ENCODE results near the gene DHX16. TPM values are rescaled to one million over a fixed set of nuclear protein-coding genes. Genes with fewer than 3 reads are reported as not detected.

Gene DHX16
- total and polyA plus RNA-seq, 9 of the 15 experiments (the other 6 are each of a cell fraction or from before 2014, with no cell fraction given) = 14.6 to 66.1 (median 47.5) TPM

DNA sequence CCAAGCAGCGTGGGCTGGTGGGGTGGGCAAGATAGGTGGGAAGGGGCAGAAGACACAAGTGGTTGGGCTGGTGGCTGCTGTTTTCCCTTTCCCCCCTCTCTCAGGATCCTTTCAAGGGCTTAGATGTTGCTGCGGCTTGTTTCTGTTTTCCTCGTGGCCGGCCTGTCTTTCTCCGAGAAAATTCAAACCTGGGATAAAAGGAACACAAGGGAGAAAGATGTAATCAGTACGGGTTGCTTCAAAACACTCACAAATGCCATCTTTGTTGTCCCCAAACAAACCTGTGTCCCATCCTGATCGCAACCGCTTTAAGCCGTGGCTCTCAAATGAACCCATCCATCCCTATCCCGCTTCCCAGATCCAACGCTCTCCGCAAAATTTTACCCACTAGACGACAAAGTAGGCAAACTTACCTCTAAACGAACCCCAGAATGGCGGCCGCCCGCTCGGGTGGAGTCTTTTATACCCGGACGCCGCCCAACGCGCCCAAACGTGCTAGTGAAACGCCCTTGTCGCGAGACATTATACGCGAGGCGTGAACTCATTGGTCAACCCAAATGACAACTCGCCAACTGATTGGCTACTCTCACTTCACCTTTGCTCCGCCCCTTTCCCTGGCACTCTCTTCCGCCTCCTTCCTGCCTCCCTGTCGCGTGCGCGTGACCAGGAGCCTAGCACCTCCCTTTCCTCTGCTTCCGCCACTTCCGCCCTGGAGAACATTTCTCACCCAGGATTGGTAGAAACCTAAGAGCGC is 55.8 kb downstream of the DHX16 start, which contains the start of gene PPP1R10 (continued):
- TF ChIP-seq, protein P1, sequence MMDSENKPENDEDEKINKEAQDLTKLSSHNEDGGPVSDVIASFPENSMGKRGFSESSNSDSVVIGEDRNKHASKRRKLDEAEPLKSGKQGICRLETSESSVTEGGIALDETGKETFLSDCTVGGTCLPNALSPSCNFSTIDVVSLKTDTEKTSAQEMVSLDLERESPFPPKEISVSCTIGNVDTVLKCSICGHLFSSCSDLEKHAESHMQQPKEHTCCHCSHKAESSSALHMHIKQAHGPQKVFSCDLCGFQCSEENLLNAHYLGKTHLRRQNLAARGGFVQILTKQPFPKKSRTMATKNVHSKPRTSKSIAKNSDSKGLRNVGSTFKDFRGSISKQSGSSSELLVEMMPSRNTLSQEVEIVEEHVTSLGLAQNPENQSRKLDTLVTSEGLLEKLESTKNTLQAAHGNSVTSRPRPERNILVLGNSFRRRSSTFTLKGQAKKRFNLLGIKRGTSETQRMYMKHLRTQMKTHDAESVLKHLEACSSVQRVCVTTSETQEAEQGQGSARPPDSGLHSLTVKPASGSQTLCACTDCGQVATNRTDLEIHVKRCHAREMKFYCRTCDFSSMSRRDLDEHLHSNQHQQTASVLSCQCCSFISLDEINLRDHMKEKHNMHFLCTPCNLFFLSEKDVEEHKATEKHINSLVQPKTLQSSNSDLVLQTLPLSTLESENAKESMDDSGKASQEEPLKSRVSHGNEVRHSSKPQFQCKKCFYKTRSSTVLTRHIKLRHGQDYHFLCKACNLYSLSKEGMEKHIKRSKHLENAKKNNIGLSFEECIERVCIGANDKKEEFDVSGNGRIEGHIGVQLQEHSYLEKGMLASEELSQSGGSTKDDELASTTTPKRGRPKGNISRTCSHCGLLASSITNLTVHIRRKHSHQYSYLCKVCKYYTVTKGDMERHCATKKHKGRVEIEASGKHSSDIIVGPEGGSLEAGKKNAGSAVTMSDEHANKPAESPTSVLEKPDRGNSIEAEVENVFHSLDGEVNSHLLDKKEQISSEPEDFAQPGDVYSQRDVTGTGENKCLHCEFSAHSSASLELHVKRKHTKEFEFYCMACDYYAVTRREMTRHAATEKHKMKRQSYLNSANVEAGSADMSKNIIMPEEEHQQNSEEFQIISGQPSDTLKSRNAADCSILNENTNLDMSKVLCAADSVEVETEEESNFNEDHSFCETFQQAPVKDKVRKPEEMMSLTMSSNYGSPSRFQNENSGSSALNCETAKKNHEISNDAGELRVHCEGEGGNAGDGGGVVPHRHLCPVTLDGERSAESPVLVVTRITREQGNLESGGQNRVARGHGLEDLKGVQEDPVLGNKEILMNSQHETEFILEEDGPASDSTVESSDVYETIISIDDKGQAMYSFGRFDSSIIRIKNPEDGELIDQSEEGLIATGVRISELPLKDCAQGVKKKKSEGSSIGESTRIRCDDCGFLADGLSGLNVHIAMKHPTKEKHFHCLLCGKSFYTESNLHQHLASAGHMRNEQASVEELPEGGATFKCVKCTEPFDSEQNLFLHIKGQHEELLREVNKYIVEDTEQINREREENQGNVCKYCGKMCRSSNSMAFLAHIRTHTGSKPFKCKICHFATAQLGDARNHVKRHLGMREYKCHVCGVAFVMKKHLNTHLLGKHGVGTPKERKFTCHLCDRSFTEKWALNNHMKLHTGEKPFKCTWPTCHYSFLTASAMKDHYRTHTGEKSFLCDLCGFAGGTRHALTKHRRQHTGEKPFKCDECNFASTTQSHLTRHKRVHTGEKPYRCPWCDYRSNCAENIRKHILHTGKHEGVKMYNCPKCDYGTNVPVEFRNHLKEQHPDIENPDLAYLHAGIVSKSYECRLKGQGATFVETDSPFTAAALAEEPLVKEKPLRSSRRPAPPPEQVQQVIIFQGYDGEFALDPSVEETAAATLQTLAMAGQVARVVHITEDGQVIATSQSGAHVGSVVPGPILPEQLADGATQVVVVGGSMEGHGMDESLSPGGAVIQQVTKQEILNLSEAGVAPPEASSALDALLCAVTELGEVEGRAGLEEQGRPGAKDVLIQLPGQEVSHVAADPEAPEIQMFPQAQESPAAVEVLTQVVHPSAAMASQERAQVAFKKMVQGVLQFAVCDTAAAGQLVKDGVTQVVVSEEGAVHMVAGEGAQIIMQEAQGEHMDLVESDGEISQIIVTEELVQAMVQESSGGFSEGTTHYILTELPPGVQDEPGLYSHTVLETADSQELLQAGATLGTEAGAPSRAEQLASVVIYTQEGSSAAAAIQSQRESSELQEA (IDR thresholded peaks at IDR 0.05; ENCODE audit: low read depth) = 0 out of 2 replicates have a peak, but pooled peaks have one; percentile 23
- TF ChIP-seq, protein P2, sequence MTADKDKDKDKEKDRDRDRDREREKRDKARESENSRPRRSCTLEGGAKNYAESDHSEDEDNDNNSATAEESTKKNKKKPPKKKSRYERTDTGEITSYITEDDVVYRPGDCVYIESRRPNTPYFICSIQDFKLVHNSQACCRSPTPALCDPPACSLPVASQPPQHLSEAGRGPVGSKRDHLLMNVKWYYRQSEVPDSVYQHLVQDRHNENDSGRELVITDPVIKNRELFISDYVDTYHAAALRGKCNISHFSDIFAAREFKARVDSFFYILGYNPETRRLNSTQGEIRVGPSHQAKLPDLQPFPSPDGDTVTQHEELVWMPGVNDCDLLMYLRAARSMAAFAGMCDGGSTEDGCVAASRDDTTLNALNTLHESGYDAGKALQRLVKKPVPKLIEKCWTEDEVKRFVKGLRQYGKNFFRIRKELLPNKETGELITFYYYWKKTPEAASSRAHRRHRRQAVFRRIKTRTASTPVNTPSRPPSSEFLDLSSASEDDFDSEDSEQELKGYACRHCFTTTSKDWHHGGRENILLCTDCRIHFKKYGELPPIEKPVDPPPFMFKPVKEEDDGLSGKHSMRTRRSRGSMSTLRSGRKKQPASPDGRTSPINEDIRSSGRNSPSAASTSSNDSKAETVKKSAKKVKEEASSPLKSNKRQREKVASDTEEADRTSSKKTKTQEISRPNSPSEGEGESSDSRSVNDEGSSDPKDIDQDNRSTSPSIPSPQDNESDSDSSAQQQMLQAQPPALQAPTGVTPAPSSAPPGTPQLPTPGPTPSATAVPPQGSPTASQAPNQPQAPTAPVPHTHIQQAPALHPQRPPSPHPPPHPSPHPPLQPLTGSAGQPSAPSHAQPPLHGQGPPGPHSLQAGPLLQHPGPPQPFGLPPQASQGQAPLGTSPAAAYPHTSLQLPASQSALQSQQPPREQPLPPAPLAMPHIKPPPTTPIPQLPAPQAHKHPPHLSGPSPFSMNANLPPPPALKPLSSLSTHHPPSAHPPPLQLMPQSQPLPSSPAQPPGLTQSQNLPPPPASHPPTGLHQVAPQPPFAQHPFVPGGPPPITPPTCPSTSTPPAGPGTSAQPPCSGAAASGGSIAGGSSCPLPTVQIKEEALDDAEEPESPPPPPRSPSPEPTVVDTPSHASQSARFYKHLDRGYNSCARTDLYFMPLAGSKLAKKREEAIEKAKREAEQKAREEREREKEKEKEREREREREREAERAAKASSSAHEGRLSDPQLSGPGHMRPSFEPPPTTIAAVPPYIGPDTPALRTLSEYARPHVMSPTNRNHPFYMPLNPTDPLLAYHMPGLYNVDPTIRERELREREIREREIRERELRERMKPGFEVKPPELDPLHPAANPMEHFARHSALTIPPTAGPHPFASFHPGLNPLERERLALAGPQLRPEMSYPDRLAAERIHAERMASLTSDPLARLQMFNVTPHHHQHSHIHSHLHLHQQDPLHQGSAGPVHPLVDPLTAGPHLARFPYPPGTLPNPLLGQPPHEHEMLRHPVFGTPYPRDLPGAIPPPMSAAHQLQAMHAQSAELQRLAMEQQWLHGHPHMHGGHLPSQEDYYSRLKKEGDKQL (CRISPR knock-in tag; IDR thresholded peaks at IDR 0.05; ENCODE audit: borderline replicate concordance) = no peak
- TF ChIP-seq ZNF146 (CRISPR knock-in tag; IDR thresholded peaks at IDR 0.05; ENCODE audit: unreplicated experiment) (no peak), ZNF584 (CRISPR knock-in tag; IDR thresholded peaks at IDR 0.05; ENCODE audit: low read depth) (no peak), RBM39 (optimal IDR thresholded peaks at IDR 0.05; ENCODE audit: low read depth, low read length) (peak; percentile 90), SLC30A9 (CRISPR knock-in tag; IDR thresholded peaks at IDR 0.05) (no peak)
- TF ChIP-seq, protein P3, sequence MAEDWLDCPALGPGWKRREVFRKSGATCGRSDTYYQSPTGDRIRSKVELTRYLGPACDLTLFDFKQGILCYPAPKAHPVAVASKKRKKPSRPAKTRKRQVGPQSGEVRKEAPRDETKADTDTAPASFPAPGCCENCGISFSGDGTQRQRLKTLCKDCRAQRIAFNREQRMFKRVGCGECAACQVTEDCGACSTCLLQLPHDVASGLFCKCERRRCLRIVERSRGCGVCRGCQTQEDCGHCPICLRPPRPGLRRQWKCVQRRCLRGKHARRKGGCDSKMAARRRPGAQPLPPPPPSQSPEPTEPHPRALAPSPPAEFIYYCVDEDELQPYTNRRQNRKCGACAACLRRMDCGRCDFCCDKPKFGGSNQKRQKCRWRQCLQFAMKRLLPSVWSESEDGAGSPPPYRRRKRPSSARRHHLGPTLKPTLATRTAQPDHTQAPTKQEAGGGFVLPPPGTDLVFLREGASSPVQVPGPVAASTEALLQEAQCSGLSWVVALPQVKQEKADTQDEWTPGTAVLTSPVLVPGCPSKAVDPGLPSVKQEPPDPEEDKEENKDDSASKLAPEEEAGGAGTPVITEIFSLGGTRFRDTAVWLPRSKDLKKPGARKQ (CRISPR knock-in tag; IDR thresholded peaks at IDR 0.05) = no peak
- TF ChIP-seq, protein P4, sequence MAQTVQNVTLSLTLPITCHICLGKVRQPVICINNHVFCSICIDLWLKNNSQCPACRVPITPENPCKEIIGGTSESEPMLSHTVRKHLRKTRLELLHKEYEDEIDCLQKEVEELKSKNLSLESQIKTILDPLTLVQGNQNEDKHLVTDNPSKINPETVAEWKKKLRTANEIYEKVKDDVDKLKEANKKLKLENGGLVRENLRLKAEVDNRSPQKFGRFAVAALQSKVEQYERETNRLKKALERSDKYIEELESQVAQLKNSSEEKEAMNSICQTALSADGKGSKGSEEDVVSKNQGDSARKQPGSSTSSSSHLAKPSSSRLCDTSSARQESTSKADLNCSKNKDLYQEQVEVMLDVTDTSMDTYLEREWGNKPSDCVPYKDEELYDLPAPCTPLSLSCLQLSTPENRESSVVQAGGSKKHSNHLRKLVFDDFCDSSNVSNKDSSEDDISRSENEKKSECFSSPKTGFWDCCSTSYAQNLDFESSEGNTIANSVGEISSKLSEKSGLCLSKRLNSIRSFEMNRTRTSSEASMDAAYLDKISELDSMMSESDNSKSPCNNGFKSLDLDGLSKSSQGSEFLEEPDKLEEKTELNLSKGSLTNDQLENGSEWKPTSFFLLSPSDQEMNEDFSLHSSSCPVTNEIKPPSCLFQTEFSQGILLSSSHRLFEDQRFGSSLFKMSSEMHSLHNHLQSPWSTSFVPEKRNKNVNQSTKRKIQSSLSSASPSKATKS (CRISPR knock-in tag; IDR thresholded peaks at IDR 0.05) = peak; percentile 92

Data from K562 (cell line).